22Rv1 (cell line): ENCODE measurements around the gene PCDHA8.
A peak's percentile ranks its signal among the peaks of the same experiment; 100 is the strongest.

ENCODE experiments used
- H3K27ac ChIP-seq: fragments of 450-650 bp; 2 replicates; pipeline ENCODE4 v1.5.1; 2017
- ZFX ChIP-seq: fragments of 450-650 bp; IDR thresholded peaks from 2 replicates; pipeline ENCODE4 v1.6.1; 2017; ENCODE audit warnings: antibody characterized with exemption, borderline replicate concordance
- TF ChIP-seq, protein P1 (sequence below): fragments of 450-650 bp; IDR thresholded peaks from 2 replicates; pipeline ENCODE4 v1.5.1; 2017; ENCODE audit warnings: mild to moderate bottlenecking

Gene PCDHA8

GRCh38 chr5:140877262-140877581 is 36.2 kb downstream of the PCDHA8 start:
- TF ChIP-seq, protein P1, sequence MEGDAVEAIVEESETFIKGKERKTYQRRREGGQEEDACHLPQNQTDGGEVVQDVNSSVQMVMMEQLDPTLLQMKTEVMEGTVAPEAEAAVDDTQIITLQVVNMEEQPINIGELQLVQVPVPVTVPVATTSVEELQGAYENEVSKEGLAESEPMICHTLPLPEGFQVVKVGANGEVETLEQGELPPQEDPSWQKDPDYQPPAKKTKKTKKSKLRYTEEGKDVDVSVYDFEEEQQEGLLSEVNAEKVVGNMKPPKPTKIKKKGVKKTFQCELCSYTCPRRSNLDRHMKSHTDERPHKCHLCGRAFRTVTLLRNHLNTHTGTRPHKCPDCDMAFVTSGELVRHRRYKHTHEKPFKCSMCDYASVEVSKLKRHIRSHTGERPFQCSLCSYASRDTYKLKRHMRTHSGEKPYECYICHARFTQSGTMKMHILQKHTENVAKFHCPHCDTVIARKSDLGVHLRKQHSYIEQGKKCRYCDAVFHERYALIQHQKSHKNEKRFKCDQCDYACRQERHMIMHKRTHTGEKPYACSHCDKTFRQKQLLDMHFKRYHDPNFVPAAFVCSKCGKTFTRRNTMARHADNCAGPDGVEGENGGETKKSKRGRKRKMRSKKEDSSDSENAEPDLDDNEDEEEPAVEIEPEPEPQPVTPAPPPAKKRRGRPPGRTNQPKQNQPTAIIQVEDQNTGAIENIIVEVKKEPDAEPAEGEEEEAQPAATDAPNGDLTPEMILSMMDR, result no peak
- no peak for TF ChIP-seq ZFX
- H3K27ac ChIP-seq, result no peak overlapping the region

DNA sequence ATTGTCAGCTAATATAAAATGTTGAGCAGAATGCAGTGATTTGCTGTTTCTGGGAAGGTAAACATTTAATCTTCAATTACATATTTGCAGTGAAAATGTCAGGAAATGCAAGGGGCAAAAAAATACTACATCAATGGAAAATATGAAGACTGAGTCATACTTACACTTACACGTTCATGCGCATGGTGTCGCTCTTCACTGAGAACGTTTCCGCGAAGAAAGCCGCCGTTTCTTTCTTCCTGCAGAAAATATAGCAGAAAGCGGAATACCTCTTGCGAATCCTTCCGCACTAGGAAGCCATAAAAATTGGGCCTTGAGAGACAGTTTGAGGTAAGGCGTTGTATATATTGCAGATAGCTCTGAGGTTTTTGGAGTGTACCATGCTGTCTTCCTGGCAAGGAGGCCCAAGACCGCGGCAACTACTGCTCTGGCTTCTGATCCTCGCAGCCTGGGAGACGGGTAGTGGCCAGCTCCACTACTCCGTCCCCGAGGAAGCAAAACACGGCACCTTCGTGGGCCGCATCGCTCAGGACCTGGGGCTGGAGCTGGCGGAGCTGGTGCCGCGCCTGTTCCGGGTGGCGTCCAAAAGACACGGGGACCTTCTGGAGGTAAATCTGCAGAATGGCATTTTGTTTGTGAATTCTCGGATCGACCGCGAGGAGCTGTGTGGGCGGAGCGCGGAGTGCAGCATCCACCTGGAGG is 41.1 kb downstream of the PCDHA8 start, which contains the start of gene PCDHA13:
TSS of gene PCDHA13 (plus strand) at position 236 of the 702 bp plus-strand sequence. CDS start at position 381, 145 bp downstream.
- H3K27ac ChIP-seq, result peak within 1 kb of the TSS; percentile 88
- TF ChIP-seq ZFX, result no peak
- TF ChIP-seq, protein P1, result peak; percentile 70

DNA sequence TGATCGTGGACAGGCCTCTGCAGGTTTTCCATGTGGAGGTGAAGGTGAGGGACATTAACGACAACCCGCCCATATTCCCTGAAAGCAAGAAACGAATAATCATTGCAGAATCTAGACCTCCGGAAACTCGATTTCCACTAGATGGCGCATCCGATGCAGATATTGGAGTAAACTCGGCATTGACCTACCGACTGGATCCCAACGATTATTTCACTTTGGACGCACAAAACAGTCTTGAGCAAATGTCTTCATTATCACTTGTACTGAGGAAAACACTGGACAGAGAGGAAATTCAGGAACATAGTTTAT is 41.6 kb downstream of the PCDHA8 start:
- peak overlapping the region; percentile 88 for H3K27ac ChIP-seq

DNA sequence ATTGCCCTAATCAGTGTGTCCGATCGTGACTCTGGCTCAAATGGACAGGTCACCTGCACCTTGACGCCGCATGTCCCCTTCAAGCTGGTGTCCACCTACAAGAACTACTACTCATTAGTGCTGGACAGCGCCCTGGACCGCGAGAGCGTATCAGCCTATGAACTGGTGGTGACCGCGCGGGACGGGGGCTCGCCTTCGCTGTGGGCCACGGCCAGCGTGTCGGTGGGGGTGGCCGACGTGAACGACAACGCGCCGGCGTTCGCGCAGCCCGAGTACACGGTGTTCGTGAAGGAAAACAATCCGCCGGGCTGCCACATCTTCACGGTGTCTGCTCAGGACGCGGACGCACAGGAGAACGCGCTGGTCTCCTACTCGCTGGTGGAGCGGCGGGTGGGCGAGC is 42.4 kb downstream of the PCDHA8 start:
- H3K27ac ChIP-seq, result no peak overlapping the region

More for the DNA sequence above, 41.6 kb downstream of the PCDHA8 start:
- TF ChIP-seq ZFX, result no peak
- TF ChIP-seq, protein P1, result peak; percentile 63

DNA sequence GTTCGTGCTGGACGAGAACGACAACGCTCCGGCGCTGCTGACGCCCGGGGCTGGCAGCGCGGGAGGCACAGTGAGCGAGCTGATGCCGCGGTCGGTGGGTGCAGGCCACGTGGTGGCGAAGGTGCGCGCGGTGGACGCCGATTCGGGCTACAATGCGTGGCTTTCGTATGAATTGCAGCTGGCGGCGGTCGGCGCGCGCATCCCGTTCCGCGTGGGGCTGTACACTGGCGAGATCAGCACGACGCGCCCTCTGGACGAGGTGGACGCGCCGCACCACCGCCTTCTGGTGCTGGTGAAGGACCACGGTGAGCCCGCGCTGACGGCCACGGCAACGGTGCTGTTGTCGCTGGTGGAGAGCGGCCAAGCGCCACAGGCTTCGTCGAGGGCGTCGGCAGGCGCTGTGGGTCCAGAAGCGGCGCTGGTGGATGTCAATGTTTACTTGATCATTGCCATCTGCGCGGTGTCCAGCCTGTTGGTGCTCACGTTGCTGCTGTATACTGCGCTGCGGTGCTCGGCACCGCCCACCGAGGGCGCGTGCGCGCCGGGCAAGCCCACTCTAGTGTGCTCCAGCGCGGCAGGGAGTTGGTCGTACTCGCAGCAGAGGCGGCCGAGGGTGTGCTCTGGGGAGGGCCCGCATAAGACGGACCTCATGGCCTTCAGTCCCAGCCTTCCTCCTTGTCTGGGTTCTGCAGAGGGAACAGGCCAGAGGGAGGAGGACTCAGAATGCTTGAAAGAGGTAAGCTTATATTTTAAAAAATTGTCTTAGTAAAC is 43.1 kb downstream of the PCDHA8 start:
- no peak overlapping the region for H3K27ac ChIP-seq
- TF ChIP-seq ZFX, result no peak
- TF ChIP-seq, protein P1, result no peak

More for the DNA sequence above, 42.4 kb downstream of the PCDHA8 start:
- no peak for TF ChIP-seq ZFX
- TF ChIP-seq, protein P1, result no peak
